B cell (primary cell): ENCODE measurements around the gene PIK3CA. TPM values are rescaled to one million over a fixed set of nuclear protein-coding genes. Genes with fewer than 3 reads are reported as not detected.

Source experiments
- ATAC-seq: fragments of 200-7000 bp; cut with Tn5 transposase; one replicate; pipeline ENCODE4 v1.10.0; 2021; ENCODE audit warnings: low read depth, mild to moderate bottlenecking, moderate number of reproducible peaks, moderate library complexity
- CTCF ChIA-PET: fragments of 350-600 bp; sonication (Branson Sonifier 250); formaldehyde crosslinking; loops from one replicate; lab custom pipeline; 2021; ENCODE audit warnings: antibody characterized with exemption, inconsistent platforms; lab: Charles Lee
- POLR2A ChIA-PET: fragments of 350-600 bp; sonication (Branson Sonifier 250); formaldehyde crosslinking; loops from one replicate; lab custom pipeline; 2021; ENCODE audit warnings: antibody characterized with exemption; lab: Charles Lee
- DNase-seq: peaks from one replicate; pipeline ENCODE4 v3.0.0; 2013
- H2AFZ ChIP-seq: 2 replicates; pipeline ENCODE4 v1.6.1; 2012; ENCODE audit warnings: mild to moderate bottlenecking, low read depth, low read length; ENCODE audit not compliant: insufficient read depth, poor library complexity, severe bottlenecking
- H3K27ac ChIP-seq, 2 donors: 1 replicate in 1 of 2; 2 replicates in 1 of 2; pipeline ENCODE4 v1.5.1; 2012 to 2013; ENCODE audit warnings: low read length in 2 of 2, mild to moderate bottlenecking in 2 of 2, moderate library complexity in 1 of 2
- H3K27me3 ChIP-seq, 4 experiments: fragments of 200-600 bp in 1 of 4; sonication (generic) in 1 of 4; replicated peaks in 1 of 4; 1 replicate in 2 of 4; 2 replicates in 2 of 4; pipeline versions ENCODE4 v1.6.1 to v1.7.0; 2013 to 2016; ENCODE audit warnings: low read length in 3 of 4, mild to moderate bottlenecking in 2 of 4, mixed read lengths in 1 of 4, moderate library complexity in 1 of 4; ENCODE audit not compliant: insufficient read depth in 4 of 4, control insufficient read depth in 3 of 4; ENCODE audit errors: control extremely low read depth in 1 of 4
- H3K36me3 ChIP-seq, 2 experiments: replicated peaks in 1 of 2; 1 replicate in 1 of 2; 2 replicates in 1 of 2; pipeline versions ENCODE4 v1.6.1 to v1.7.1; 2013; ENCODE audit warnings: low read length in 1 of 2; ENCODE audit not compliant: insufficient read depth in 2 of 2, control insufficient read depth in 1 of 2; ENCODE audit errors: control extremely low read depth in 1 of 2, extremely low read depth in 1 of 2
- H3K4me1 ChIP-seq, 2 donors: fragments of 200-600 bp in 1 of 2; sonication (generic) in 1 of 2; 1 replicate in 1 of 2; 2 replicates in 1 of 2; pipeline versions ENCODE4 v1.5.1 to v1.6.1; 2013 to 2017; ENCODE audit warnings: low read length in 2 of 2; ENCODE audit not compliant: control insufficient read depth in 2 of 2, insufficient read depth in 2 of 2
- H3K4me2 ChIP-seq: replicated peaks from 2 replicates; pipeline ENCODE3; 2012; ENCODE audit warnings: mild to moderate bottlenecking, low read depth, low read length; ENCODE audit not compliant: poor library complexity, severe bottlenecking
- H3K4me3 ChIP-seq, 5 experiments: fragments of 200-600 bp in 1 of 5; sonication (generic) in 1 of 5; 1 replicate in 3 of 5; 2 replicates in 2 of 5; pipeline versions ENCODE4 v1.5.1 to v1.7.0; 2011 to 2016; ENCODE audit warnings: low read length in 4 of 5, mild to moderate bottlenecking in 4 of 5, low read depth in 2 of 5, control low read depth in 1 of 5, moderate library complexity in 1 of 5; ENCODE audit not compliant: insufficient read depth in 1 of 5; ENCODE audit errors: control extremely low read depth in 1 of 5, extremely low read depth in 1 of 5
- H3K79me2 ChIP-seq: fragments of 200-600 bp; sonication (generic); one replicate; pipeline ENCODE4 v1.6.0; 2016; ENCODE audit warnings: low read length; ENCODE audit not compliant: control insufficient read depth, insufficient read depth
- H3K9ac ChIP-seq: fragments of 200-600 bp; sonication (generic); 2 replicates; pipeline ENCODE4 v1.6.1; 2017; ENCODE audit warnings: mild to moderate bottlenecking, low read length, moderate library complexity
- H3K9me3 ChIP-seq, 3 donors: one replicate each; pipeline versions ENCODE4 v1.6.1 to v1.7.1; 2013; ENCODE audit warnings: low read length in 2 of 3; ENCODE audit not compliant: control insufficient read depth in 2 of 3, insufficient read depth in 1 of 3; ENCODE audit errors: control extremely low read depth in 1 of 3
- H4K20me1 ChIP-seq: 2 replicates; pipeline ENCODE4 v1.6.0; 2012; ENCODE audit warnings: mild to moderate bottlenecking, low read length; ENCODE audit not compliant: insufficient read depth, control insufficient read depth, poor library complexity, severe bottlenecking
- H3K27ac Mint-ChIP-seq: one replicate; pipeline ENCODE4 v1.8.0; 2021; ENCODE audit warnings: mixed read lengths
- H3K27me3 Mint-ChIP-seq: one replicate; pipeline ENCODE4 v1.8.0; 2021; ENCODE audit warnings: mixed read lengths
- H3K4me1 Mint-ChIP-seq: one replicate; pipeline ENCODE4 v1.8.0; 2021; ENCODE audit warnings: mixed read lengths
- H3K4me3 Mint-ChIP-seq: one replicate; pipeline ENCODE4 v1.8.0; 2021; ENCODE audit warnings: mixed read lengths
- H3K9me3 Mint-ChIP-seq: one replicate; pipeline ENCODE4 v1.8.0; 2022; ENCODE audit warnings: mixed read lengths; ENCODE audit not compliant: insufficient read depth
- EZH2 ChIP-seq: IDR thresholded peaks from 2 replicates; pipeline ENCODE4 v1.6.1; 2012; ENCODE audit warnings: borderline replicate concordance, low read depth, mild to moderate bottlenecking, moderate library complexity, low read length; ENCODE audit not compliant: insufficient read depth, poor library complexity, severe bottlenecking
- WGBS: methylation state at CpG from one replicate; pipeline ENCODE4 v1.1.5; 2013; ENCODE audit warnings: missing lambda C conversion rate; ENCODE audit not compliant: insufficient coverage; 5-methylcytosine and 5-hydroxymethylcytosine counted together
- intact Hi-C: fragments of 100-400 bp; cut with micrococcal nuclease; formaldehyde crosslinking; loops from one replicate; pipeline ENCODE4 v1.10.0; 2022
- polyA plus RNA-seq: library from polyadenylated mRNA; depleted of rRNA; stranded (reverse); fragments of >200 nt; gene quantifications from 2 replicates; pipeline ENCODE4 v1.2.3, GENCODE V29; 2012
- total RNA-seq, 2 donors: library from RNA; stranded (reverse); fragments of 120-200 nt in 1 of 2; gene quantifications; 1 replicate in 1 of 2; 2 replicates in 1 of 2; pipeline versions ENCODE4 v1.2.3 to v1.2.4, GENCODE V29; 2013 to 2022
- TF ChIP-seq, protein P1 (sequence below): fragments of 200-600 bp; IDR thresholded peaks from one replicate; pipeline ENCODE4 v1.8.0; 2022; ENCODE audit warnings: antibody characterized with exemption, mild to moderate bottlenecking

The PIK3CA gene
- total and polyA plus RNA-seq, 2 donors (not counting 1 experiment from before 2014, with no cell fraction given): 6.4 to 61.8 TPM

DNA sequence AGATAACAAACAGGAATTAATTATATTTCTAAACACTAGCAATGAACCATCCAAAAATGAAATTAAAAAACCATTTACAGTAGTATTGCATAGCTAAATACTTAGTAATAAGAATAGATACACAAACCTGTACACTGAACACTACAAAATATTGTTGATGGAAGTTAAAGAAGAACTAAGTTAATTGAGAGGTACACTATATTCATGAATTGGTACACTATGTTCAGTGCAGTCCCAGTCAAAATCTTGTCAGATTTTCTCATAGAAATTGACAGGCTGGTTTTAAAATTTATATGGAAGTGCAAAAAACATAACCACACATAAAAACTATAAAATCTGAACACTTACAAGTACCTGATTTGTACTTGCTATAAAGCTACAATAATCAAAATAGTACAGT, 24.4 kb downstream of the PIK3CA start:
- Mint-ChIP-seq H3K27me3 (no peaks in the 10 kb centered on the region), H3K4me1 (peaks cover 52% of the 10 kb centered on the region), H3K27ac (no peak overlapping the region), H3K4me3 (no peak overlapping the region), H3K9me3 (peaks cover 2% of the 10 kb centered on the region)
- no peak overlapping the region for H3K4me3 ChIP-seq
- peak overlapping the region in 1 of 2 donors; percentile 12 for H3K27ac ChIP-seq
- ATAC-seq (no peak), DNase-seq (no peak)
- no peak overlapping the region for H2AFZ ChIP-seq
- H3K36me3 ChIP-seq: no peaks in the 10 kb centered on the region
- no peak overlapping the region for H3K4me2 ChIP-seq
- intact Hi-C loops: no loop called here
- H4K20me1 ChIP-seq: peaks cover 29% of the 10 kb centered on the region
- peaks cover 12 to 21% of the 10 kb centered on the region in 2 donors for H3K4me1 ChIP-seq
- no peak overlapping the region for H3K9ac ChIP-seq
- CTCF ChIA-PET: interaction anchor here (1.0 to 1.5 kb wide), 2 partner anchors 23 to 149 kb away, joined by 3 to 4 read pairs; no protein-coding TSS in a partner anchor
- H3K9me3 ChIP-seq: peaks cover 0 to 2% (median 0%) of the 10 kb centered on the region in 3 donors
- POLR2A ChIA-PET: no interaction called here
- H3K79me2 ChIP-seq: peaks cover 98% of the 10 kb centered on the region
- TF ChIP-seq, protein P1, sequence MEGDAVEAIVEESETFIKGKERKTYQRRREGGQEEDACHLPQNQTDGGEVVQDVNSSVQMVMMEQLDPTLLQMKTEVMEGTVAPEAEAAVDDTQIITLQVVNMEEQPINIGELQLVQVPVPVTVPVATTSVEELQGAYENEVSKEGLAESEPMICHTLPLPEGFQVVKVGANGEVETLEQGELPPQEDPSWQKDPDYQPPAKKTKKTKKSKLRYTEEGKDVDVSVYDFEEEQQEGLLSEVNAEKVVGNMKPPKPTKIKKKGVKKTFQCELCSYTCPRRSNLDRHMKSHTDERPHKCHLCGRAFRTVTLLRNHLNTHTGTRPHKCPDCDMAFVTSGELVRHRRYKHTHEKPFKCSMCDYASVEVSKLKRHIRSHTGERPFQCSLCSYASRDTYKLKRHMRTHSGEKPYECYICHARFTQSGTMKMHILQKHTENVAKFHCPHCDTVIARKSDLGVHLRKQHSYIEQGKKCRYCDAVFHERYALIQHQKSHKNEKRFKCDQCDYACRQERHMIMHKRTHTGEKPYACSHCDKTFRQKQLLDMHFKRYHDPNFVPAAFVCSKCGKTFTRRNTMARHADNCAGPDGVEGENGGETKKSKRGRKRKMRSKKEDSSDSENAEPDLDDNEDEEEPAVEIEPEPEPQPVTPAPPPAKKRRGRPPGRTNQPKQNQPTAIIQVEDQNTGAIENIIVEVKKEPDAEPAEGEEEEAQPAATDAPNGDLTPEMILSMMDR: no peak
- TF ChIP-seq EZH2: no peak
- no peaks in the 10 kb centered on the region for H3K27me3 ChIP-seq

DNA sequence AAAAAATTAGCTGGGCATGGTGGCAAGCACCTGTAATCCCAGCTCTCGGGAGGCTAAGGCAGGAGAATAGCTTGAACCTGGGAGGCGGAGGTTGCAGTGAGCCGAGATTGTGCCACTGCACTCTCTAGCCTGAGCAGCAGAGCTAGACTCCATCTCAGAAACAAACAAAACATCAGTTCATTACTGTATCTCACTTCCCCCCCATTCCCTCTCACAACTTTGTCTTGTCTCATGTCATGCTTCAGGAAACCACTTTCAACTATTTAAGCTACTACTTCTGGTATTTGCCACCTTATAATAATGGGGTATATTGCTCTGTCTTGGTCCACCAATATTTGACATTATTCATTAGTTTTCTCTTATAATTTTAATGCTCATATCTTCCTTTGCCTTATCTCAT, 26.2 kb downstream of the PIK3CA start:
- peaks cover 97% of the 10 kb centered on the region for H3K79me2 ChIP-seq
- H3K9ac ChIP-seq: no peak overlapping the region
- H3K27me3 Mint-ChIP-seq: no peaks in the 10 kb centered on the region
- no peak overlapping the region for H3K27ac Mint-ChIP-seq
- peaks cover 10 to 20% of the 10 kb centered on the region in 2 donors for H3K4me1 ChIP-seq
- POLR2A ChIA-PET: interaction anchor here (1.6 kb wide), 1 partner anchor 25 kb away, joined by 3 read pairs; no protein-coding TSS in a partner anchor
- no peak overlapping the region for H2AFZ ChIP-seq
- H3K36me3 ChIP-seq: no peaks in the 10 kb centered on the region
- peak overlapping the region; percentile 35 for H3K4me2 ChIP-seq
- TF ChIP-seq EZH2: no peak
- H3K9me3 ChIP-seq: peaks cover 0 to 1% (median 0%) of the 10 kb centered on the region in 3 donors
- CTCF ChIA-PET: interaction anchor here (0.7 kb wide), 2 partner anchors 25 to 148 kb away, joined by 3 read pairs; no protein-coding TSS in a partner anchor
- no peaks in the 10 kb centered on the region for H3K27me3 ChIP-seq
- ATAC-seq (peak; percentile 33), DNase-seq (peak; percentile 23)
- no peak overlapping the region for H3K27ac ChIP-seq
- no peak overlapping the region for H3K4me3 ChIP-seq
- WGBS: 87% methylated on average over 3 of the region's 3 CpGs
- peaks cover 26% of the 10 kb centered on the region for H4K20me1 ChIP-seq
- peaks cover 2% of the 10 kb centered on the region for H3K9me3 Mint-ChIP-seq
- H3K4me3 Mint-ChIP-seq: peak overlapping the region; percentile 11
- peaks cover 44% of the 10 kb centered on the region for H3K4me1 Mint-ChIP-seq
- intact Hi-C loops: loop anchor here (2.0 kb wide), 2 partner anchors 16 to 18 kb away; no protein-coding TSS in a partner anchor
